ENCODE results near the gene SOWAHA. TPM values are rescaled to one million over a fixed set of nuclear protein-coding genes. Genes with fewer than 3 reads are reported as not detected.

Gene SOWAHA
- total RNA-seq, 1 experiment from 2014 or later = 3.7 TPM

DNA sequence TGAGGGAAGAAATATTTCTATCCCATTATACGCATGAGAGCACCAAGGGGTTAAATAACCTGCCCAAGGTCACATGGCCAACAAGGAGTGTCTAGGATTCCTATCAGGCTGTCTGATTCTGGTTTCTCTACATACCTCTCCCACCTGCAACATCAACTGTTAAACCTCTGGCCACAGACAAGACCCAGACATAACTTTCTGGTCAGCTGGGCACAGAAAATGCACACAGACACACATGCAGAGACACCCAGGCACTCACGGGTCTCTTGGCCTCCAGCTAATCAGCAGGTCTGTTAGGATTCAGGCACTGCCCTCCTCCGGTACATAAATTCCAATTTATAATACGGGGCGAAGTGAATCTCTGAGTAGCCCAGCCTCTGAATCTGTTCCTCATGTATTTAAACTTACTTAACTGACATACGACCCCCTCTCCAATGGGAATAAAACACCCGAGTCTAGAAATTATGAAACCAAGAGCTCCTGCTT lies 37.6 kb upstream of the SOWAHA start:
- Mint-ChIP-seq H3K9me3 (ENCODE audit: unreplicated experiment) (no peaks in the 10 kb centered on the region), H3K27ac (ENCODE audit: unreplicated experiment) (peak overlapping the region; percentile 46), H3K4me1 (ENCODE audit: low read depth, unreplicated experiment) (peaks cover 26% of the 10 kb centered on the region), H3K4me3 (ENCODE audit: unreplicated experiment) (peak overlapping the region; percentile 73), H3K36me3 (ENCODE audit: insufficient read depth, unreplicated experiment) (peaks cover 5% of the 10 kb centered on the region), H3K27me3 (ENCODE audit: insufficient read depth, unreplicated experiment) (no peaks in the 10 kb centered on the region)
- H3K9me3 ChIP-seq = no peaks in the 10 kb centered on the region
- POLR2A ChIA-PET = no interaction called here
- peak overlapping the region; percentile 87 for H3K4me3 ChIP-seq (ENCODE audit: low read depth, low read length)
- peak; percentile 55 to 56 for DNase-seq
- TF ChIP-seq, protein P1, sequence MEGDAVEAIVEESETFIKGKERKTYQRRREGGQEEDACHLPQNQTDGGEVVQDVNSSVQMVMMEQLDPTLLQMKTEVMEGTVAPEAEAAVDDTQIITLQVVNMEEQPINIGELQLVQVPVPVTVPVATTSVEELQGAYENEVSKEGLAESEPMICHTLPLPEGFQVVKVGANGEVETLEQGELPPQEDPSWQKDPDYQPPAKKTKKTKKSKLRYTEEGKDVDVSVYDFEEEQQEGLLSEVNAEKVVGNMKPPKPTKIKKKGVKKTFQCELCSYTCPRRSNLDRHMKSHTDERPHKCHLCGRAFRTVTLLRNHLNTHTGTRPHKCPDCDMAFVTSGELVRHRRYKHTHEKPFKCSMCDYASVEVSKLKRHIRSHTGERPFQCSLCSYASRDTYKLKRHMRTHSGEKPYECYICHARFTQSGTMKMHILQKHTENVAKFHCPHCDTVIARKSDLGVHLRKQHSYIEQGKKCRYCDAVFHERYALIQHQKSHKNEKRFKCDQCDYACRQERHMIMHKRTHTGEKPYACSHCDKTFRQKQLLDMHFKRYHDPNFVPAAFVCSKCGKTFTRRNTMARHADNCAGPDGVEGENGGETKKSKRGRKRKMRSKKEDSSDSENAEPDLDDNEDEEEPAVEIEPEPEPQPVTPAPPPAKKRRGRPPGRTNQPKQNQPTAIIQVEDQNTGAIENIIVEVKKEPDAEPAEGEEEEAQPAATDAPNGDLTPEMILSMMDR (IDR thresholded peaks at IDR 0.05; ENCODE audit: insufficient read depth in 1 of 2, low read depth in 1 of 2, low read length in 1 of 2, severe bottlenecking in 1 of 2, unreplicated experiment in 1 of 2) = no peak
- intact Hi-C loops (cut with micrococcal nuclease; ENCODE audit: unreplicated experiment) = no loop called here
- TSS peak; percentile 57 for BruUV-seq (replicated peaks)
- CTCF ChIA-PET = interaction anchor here (2.7 kb wide), 1 partner anchor 20 kb away, joined by 9 read pairs; no protein-coding TSS in a partner anchor
- peaks cover 43% of the 10 kb centered on the region for H3K4me1 ChIP-seq
- no peaks in the 10 kb centered on the region for H3K36me3 ChIP-seq (ENCODE audit: control insufficient read depth, insufficient read depth, low read length)
- H3K27me3 ChIP-seq (replicated peaks; ENCODE audit: control insufficient read depth, insufficient read depth, low read length) = no peaks in the 10 kb centered on the region

DNA sequence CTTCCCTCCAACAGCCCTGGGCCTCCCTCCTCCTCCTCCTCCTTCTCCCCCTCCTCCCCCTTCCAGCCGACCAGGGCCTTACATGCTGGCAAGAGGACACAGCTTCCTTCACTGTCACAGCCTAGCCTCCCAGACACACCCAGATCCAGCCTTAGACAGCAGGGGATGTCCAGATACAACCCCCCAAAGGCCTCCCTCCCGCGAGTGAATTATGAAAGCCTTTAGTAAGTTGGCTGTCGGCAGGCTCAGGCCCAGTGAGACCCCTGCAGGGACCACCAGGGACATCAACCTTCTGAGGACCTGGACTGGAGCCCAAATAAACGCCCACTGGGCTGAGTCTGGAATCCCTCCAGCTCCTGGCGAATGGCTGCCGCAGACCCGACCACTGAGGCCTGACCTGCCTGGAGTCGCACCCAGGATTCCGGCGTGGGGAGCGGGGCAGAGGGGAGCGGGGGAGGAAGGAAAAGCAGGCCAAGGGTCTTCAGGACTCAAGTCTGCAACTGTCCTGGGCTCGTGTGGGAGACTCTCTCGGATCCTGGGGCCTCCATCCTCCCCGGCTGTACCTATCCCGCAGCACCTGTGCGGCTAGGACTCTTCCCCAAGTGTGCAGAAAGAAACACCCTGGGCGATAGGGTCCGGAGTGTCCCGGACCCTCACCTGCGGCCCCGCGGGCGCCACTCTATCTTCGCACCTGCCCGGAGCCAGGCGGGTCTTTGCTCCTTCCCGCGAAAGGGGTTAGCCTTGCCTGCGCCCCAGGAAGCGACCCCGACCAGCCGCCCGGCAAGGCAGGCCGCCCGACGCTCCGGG lies 36.8 kb upstream of the SOWAHA start:
- BruUV-seq (replicated peaks) = no TSS peak
- POLR2A ChIA-PET = interaction anchor here (0.6 kb wide), 2 partner anchors 17 to 23 kb away, joined by 4 to 5 read pairs; no protein-coding TSS in a partner anchor
- Mint-ChIP-seq H3K36me3 (ENCODE audit: insufficient read depth, unreplicated experiment) (peaks cover 5% of the 10 kb centered on the region), H3K4me3 (ENCODE audit: unreplicated experiment) (peak overlapping the region; percentile 73), H3K9me3 (ENCODE audit: unreplicated experiment) (no peaks in the 10 kb centered on the region), H3K27me3 (ENCODE audit: insufficient read depth, unreplicated experiment) (no peaks in the 10 kb centered on the region), H3K4me1 (ENCODE audit: low read depth, unreplicated experiment) (peaks cover 26% of the 10 kb centered on the region), H3K27ac (ENCODE audit: unreplicated experiment) (peak overlapping the region; percentile 46)
- Histone ChIP-seq H3K4me1 (peaks cover 36% of the 10 kb centered on the region), H3K4me3 (ENCODE audit: low read depth, low read length) (peak overlapping the region; percentile 87), H3K36me3 (ENCODE audit: control insufficient read depth, insufficient read depth, low read length) (no peaks in the 10 kb centered on the region), H3K27me3 (replicated peaks; ENCODE audit: control insufficient read depth, insufficient read depth, low read length) (no peaks in the 10 kb centered on the region), H3K9me3 (no peaks in the 10 kb centered on the region)
- peak; percentile 30 to 59 for DNase-seq
- intact Hi-C loops (cut with micrococcal nuclease; ENCODE audit: unreplicated experiment) = loop anchor here (2.0 kb wide), 2 partner anchors 30 to 44 kb away; no protein-coding TSS in a partner anchor
- TF ChIP-seq, protein P1 (IDR thresholded peaks at IDR 0.05; ENCODE audit: insufficient read depth in 1 of 2, low read depth in 1 of 2, low read length in 1 of 2, severe bottlenecking in 1 of 2, unreplicated experiment in 1 of 2) = no peak
- CTCF ChIA-PET = interaction anchor here (1.0 to 2.7 kb wide), 3 partner anchors 21 to 44 kb away, joined by 3 to 13 read pairs (median 9); no protein-coding TSS in a partner anchor

DNA sequence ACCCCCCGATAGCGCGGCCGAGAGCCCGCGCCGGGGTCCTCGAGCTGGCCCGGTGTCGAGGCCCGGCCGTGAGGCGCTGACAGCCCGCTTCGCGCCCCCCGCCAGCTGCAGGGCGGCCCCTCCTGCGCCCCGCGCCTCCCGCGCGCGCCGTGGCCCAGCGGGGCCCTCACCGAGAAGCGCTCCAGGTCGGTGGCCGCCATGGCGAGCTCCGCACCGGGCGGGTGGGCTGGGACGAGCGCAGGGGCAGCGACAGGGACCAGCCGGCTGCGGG lies 36.2 kb upstream of the SOWAHA start:
- Mint-ChIP-seq H3K36me3 (ENCODE audit: insufficient read depth, unreplicated experiment) (peaks cover 5% of the 10 kb centered on the region), H3K4me3 (ENCODE audit: unreplicated experiment) (peak overlapping the region; percentile 73), H3K4me1 (ENCODE audit: low read depth, unreplicated experiment) (peaks cover 26% of the 10 kb centered on the region), H3K9me3 (ENCODE audit: unreplicated experiment) (no peaks in the 10 kb centered on the region), H3K27me3 (ENCODE audit: insufficient read depth, unreplicated experiment) (peaks cover 4% of the 10 kb centered on the region), H3K27ac (ENCODE audit: unreplicated experiment) (peak overlapping the region; percentile 46)
- BruUV-seq (replicated peaks) = no TSS peak
- DNase-seq = no peak
- Histone ChIP-seq H3K27me3 (replicated peaks; ENCODE audit: control insufficient read depth, insufficient read depth, low read length) (no peaks in the 10 kb centered on the region), H3K4me3 (ENCODE audit: low read depth, low read length) (peak overlapping the region; percentile 87), H3K4me1 (peaks cover 31% of the 10 kb centered on the region), H3K36me3 (ENCODE audit: control insufficient read depth, insufficient read depth, low read length) (no peaks in the 10 kb centered on the region), H3K9me3 (no peaks in the 10 kb centered on the region)
- POLR2A ChIA-PET = interaction anchor here (0.6 kb wide), 2 partner anchors 18 to 23 kb away, joined by 4 to 5 read pairs; no protein-coding TSS in a partner anchor
- CTCF ChIA-PET = interaction anchor here (1.0 to 2.7 kb wide), 3 partner anchors 22 to 43 kb away, joined by 3 to 13 read pairs (median 9); no protein-coding TSS in a partner anchor
- intact Hi-C loops (cut with micrococcal nuclease; ENCODE audit: unreplicated experiment) = loop anchor here (2.0 kb wide), 2 partner anchors 30 to 44 kb away; no protein-coding TSS in a partner anchor
- TF ChIP-seq, protein P1 (IDR thresholded peaks at IDR 0.05; ENCODE audit: insufficient read depth in 1 of 2, low read depth in 1 of 2, low read length in 1 of 2, severe bottlenecking in 1 of 2, unreplicated experiment in 1 of 2) = no peak

Measured in Caco-2 (cell line).